Measurements from ENCODE around the gene FKBP2. TPM values are rescaled to one million over a fixed set of nuclear protein-coding genes. Genes with fewer than 3 reads are reported as not detected.
A peak's percentile ranks its signal among the peaks of the same experiment; 100 is the strongest.

Gene FKBP2
- total RNA-seq, 3 donors from 2014 or later (not counting 1 experiment from before 2014, with no cell fraction given): 26.4 to 39.3 (median 30.3) TPM

DNA sequence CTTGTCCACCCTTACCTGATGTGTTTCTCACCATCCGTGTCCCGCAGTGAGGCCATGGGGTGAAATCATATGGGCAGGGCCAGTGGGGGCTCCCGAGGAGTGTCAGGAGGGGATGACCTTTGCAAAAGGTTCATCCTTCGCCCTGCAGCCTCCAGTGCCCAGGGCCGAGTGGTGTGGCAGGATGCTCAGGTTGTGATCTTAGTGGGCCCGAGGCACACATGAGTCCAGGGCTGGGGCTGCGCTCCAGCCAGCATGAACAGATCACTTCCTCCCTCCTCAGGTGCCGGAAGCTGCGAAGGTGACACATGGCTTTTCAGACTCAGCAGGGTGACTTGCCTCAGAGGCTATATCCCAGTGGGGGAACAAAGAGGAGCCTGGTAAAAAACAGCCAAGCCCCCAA is 2.8 kb upstream of the FKBP2 start:
- peak overlapping the region; percentile 50 for H3K27ac ChIP-seq (ENCODE audit: low read length)
- no peak overlapping the region for H3K4me3 ChIP-seq (ENCODE audit: low read length)
- Mint-ChIP-seq H3K4me1 (peaks cover 13 to 44% of the 10 kb centered on the region in 2 donors), H3K9me3 (no peaks in the 10 kb centered on the region), H3K36me3 (no peaks in the 10 kb centered on the region), H3K27me3 (ENCODE audit: low read depth in 2 of 2) (no peaks in the 10 kb centered on the region), H3K27ac (peak overlapping the region; percentile 98 to 99), H3K4me3 (no peak overlapping the region)
- TF ChIP-seq CTCF (IDR thresholded peaks at IDR 0.05): no peak
- H3K9me3 ChIP-seq (ENCODE audit: control insufficient read depth, insufficient read depth, low read length): no peaks in the 10 kb centered on the region
- peaks cover 66% of the 10 kb centered on the region for H3K4me1 ChIP-seq (ENCODE audit: control insufficient read depth, insufficient read depth, low read length)
- DNase-seq: no peak
- intact Hi-C loops (cut with micrococcal nuclease): no loop called here
- WGBS (ENCODE audit: insufficient coverage): 85% methylated on average over 9 of the region's 9 CpGs
- no peaks in the 10 kb centered on the region for H3K27me3 ChIP-seq (ENCODE audit: control insufficient read depth, insufficient read depth, low read length)
- H3K36me3 ChIP-seq (ENCODE audit: control insufficient read depth, insufficient read depth, low read length): peaks cover 5% of the 10 kb centered on the region
- no peak for ATAC-seq

DNA sequence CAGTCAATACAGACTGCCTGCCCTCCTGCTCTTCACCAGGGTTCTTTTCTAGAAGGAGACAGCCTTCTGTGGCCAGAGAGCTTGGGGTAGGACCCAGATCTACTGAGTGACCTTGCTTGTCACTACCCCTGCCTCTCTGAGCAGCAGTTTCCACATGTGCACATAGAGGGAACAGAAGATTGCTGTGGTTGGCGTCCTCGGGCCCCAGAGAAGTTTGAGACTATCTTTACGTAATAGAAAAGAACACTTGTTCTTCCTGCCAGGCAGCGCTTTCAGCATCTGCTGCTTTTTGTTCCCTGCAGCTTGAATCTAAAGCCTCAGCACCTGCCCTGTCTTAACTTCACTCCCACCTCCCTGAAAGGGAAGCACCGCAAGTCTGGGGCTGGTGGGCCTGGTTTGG is 1.9 kb upstream of the FKBP2 start:
- Histone ChIP-seq H3K9me3 (ENCODE audit: control insufficient read depth, insufficient read depth, low read length) (no peaks in the 10 kb centered on the region), H3K27ac (ENCODE audit: low read length) (peak overlapping the region; percentile 47), H3K36me3 (ENCODE audit: control insufficient read depth, insufficient read depth, low read length) (peaks cover 12% of the 10 kb centered on the region), H3K4me1 (ENCODE audit: control insufficient read depth, insufficient read depth, low read length) (peaks cover 64% of the 10 kb centered on the region), H3K4me3 (ENCODE audit: low read length) (no peak overlapping the region), H3K27me3 (ENCODE audit: control insufficient read depth, insufficient read depth, low read length) (no peaks in the 10 kb centered on the region)
- Mint-ChIP-seq H3K27me3 (ENCODE audit: low read depth in 2 of 2) (no peaks in the 10 kb centered on the region), H3K4me3 (no peak overlapping the region), H3K36me3 (no peaks in the 10 kb centered on the region), H3K4me1 (peaks cover 13 to 47% of the 10 kb centered on the region in 2 donors), H3K9me3 (no peaks in the 10 kb centered on the region), H3K27ac (peak overlapping the region; percentile 98 to 99)
- no peak for ATAC-seq
- TF ChIP-seq CTCF (IDR thresholded peaks at IDR 0.05): no peak
- intact Hi-C loops (cut with micrococcal nuclease): no loop called here
- no peak for DNase-seq
- WGBS (ENCODE audit: insufficient coverage): 70% methylated on average over 5 of the region's 5 CpGs

GRCh38 chr11:64239662-64240434 is 1.0 kb upstream of the FKBP2 start:
- no peaks in the 10 kb centered on the region for H3K9me3 Mint-ChIP-seq
- no peaks in the 10 kb centered on the region for H3K36me3 Mint-ChIP-seq
- ATAC-seq: no peak
- Histone ChIP-seq H3K4me1 (ENCODE audit: control insufficient read depth, insufficient read depth, low read length) (peaks cover 66% of the 10 kb centered on the region), H3K9me3 (ENCODE audit: control insufficient read depth, insufficient read depth, low read length) (no peaks in the 10 kb centered on the region), H3K36me3 (ENCODE audit: control insufficient read depth, insufficient read depth, low read length) (peaks cover 15% of the 10 kb centered on the region), H3K27me3 (ENCODE audit: control insufficient read depth, insufficient read depth, low read length) (no peaks in the 10 kb centered on the region), H3K4me3 (ENCODE audit: low read length) (peak overlapping the region; percentile 65), H3K27ac (ENCODE audit: low read length) (peak overlapping the region; percentile 98)
- H3K27me3 Mint-ChIP-seq (ENCODE audit: low read depth in 2 of 2): no peaks in the 10 kb centered on the region
- H3K4me1 Mint-ChIP-seq: peaks cover 13 to 46% of the 10 kb centered on the region in 2 donors
- H3K4me3 Mint-ChIP-seq: peak overlapping the region; percentile 96
- H3K27ac Mint-ChIP-seq: peak overlapping the region; percentile 98 to 99
- TF ChIP-seq CTCF (IDR thresholded peaks at IDR 0.05): no peak
- 60% methylated on average over 11 of the region's 11 CpGs for WGBS (ENCODE audit: insufficient coverage)
- intact Hi-C loops (cut with micrococcal nuclease): loop anchor here (2.0 kb wide), 1 partner anchor 29 kb away; no protein-coding TSS in a partner anchor
- DNase-seq: no peak

- Histone ChIP-seq H3K9me3 (ENCODE audit: control insufficient read depth, insufficient read depth, low read length) (no peaks in the 10 kb centered on the region), H3K4me1 (ENCODE audit: control insufficient read depth, insufficient read depth, low read length) (peaks cover 67% of the 10 kb centered on the region), H3K36me3 (ENCODE audit: control insufficient read depth, insufficient read depth, low read length) (peaks cover 14% of the 10 kb centered on the region), H3K27ac (ENCODE audit: low read length) (peak overlapping the region; percentile 98), H3K27me3 (ENCODE audit: control insufficient read depth, insufficient read depth, low read length) (no peaks in the 10 kb centered on the region), H3K4me3 (ENCODE audit: low read length) (peak overlapping the region; percentile 79)
- Mint-ChIP-seq H3K4me3 (peak overlapping the region; percentile 96), H3K27me3 (ENCODE audit: low read depth in 2 of 2) (no peaks in the 10 kb centered on the region), H3K4me1 (peaks cover 8 to 49% of the 10 kb centered on the region in 2 donors), H3K9me3 (no peaks in the 10 kb centered on the region), H3K36me3 (no peaks in the 10 kb centered on the region), H3K27ac (peak overlapping the region; percentile 98 to 99)
- no peak for TF ChIP-seq CTCF (IDR thresholded peaks at IDR 0.05)
- ATAC-seq: peak; percentile 79 to 94 (median 81)
- intact Hi-C loops (cut with micrococcal nuclease): loop anchor here (1.0 to 2.0 kb wide), 5 partner anchors 11 to 64 kb away; partner anchors contain the start of genes DNAJC4, ESRRA and GPR137
- WGBS (ENCODE audit: insufficient coverage): 0% methylated on average over 24 of the region's 24 CpGs
- DNase-seq: no peak
These were observed 271 bp downstream of the FKBP2 start for GRCh38 chr11:64241241-64241490.
